ENCODE measurements around the gene GALNT17.

DNA sequence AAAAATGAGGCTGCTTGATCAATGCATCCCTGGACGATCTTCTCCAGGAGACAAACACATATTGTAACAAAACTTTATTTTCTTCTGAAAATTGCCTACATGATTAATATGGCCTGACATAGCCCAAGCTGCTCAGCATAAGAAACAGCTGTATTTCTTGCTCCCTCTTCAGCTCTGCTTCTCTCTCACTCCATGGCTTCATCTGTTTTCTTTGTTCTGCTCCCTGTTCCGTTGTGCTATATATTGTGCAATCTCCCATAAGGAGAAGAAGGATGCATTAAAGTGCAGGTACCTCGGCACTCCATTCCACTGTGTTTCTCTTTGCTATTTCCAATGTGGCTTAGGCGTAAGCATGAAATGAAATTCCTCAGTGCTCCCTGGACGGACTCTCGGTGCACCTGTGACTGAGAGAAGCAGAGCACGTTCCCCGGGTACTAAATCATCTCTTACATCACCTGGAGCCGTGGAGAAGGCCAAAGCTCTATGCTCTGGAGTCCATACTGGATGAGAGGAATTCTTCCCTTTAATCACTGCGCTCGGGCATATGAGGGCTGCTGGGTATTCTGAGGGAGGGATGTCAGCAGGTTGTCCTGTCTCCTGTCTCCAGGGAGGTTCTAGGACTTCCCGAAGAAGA, 254.3 kb downstream of the GALNT17 start:
- TF ChIP-seq POLR2A (IDR thresholded peaks at IDR 0.05; ENCODE audit: low read depth, low read length): no peak
- TF ChIP-seq TAF1 (IDR thresholded peaks at IDR 0.05; ENCODE audit: borderline replicate concordance, low read depth, low read length): no peak

Data from GM12892 (cell line).